ENCODE data around the gene ABTB2. TPM values are rescaled to one million over a fixed set of nuclear protein-coding genes. Genes with fewer than 3 reads are reported as not detected.

The ABTB2 gene
- total and polyA plus RNA-seq, 9 of the 15 experiments (the other 6 are each of a cell fraction or from before 2014, with no cell fraction given), result 0.03 to 0.18 (median 0.12) TPM; not detected in 2

GRCh38 chr11:34308049-34308912, 49.5 kb downstream of the ABTB2 start:
- Histone ChIP-seq H4K20me1 (replicated peaks; ENCODE audit: control insufficient read depth, insufficient read depth, low read length) (no peaks in the 10 kb centered on the region; the same call in 1 of the 2 replicates), H3K4me3 (no peak overlapping the region), H2AFZ (ENCODE audit: low read depth, low read length) (no peak overlapping the region), H3K27me3 (ENCODE audit: control insufficient read depth in 2 of 2, insufficient read depth in 2 of 2, low read length in 2 of 2) (peaks cover 21 to 43% of the 10 kb centered on the region in 2 experiments; a peak in 4 of 5 replicates), H3K9ac (ENCODE audit: insufficient read depth in 1 of 2, low read depth in 2 of 2, low read length in 2 of 2) (no peak overlapping the region), H3K9me3 (replicated peaks; ENCODE audit: control insufficient read depth, insufficient read depth, low read depth, low read length) (no peaks in the 10 kb centered on the region), H3K4me2 (ENCODE audit: insufficient read depth, low read length) (no peak overlapping the region), H3K9me1 (ENCODE audit: control insufficient read depth, insufficient read depth, low read length) (no peaks in the 10 kb centered on the region), H3K4me1 (replicated peaks in 1 of 2; ENCODE audit: control insufficient read depth in 2 of 2, insufficient read depth in 2 of 2, low read length in 2 of 2) (no peaks in the 10 kb centered on the region), H3K79me2 (ENCODE audit: control insufficient read depth, insufficient read depth, low read length) (no peaks in the 10 kb centered on the region), H3K27ac (ENCODE audit: extremely low read depth, low read depth, low read length) (no peak overlapping the region), H3K36me3 (ENCODE audit: control insufficient read depth, insufficient read depth, low read length) (no peaks in the 10 kb centered on the region)
- BruUV-seq (replicated peaks), result no TSS peak
- CTCF ChIA-PET (ENCODE audit: low intra/inter-chr PET ratio), result no interaction called here
- POLR2A ChIA-PET, result interaction anchor here (0.6 to 1.0 kb wide), 2 partner anchors 65 to 115 kb away, joined by 3 read pairs; no protein-coding TSS in a partner anchor
- in situ Hi-C loops (cut with MboI) (no loop called here), intact Hi-C loops (cut with micrococcal nuclease) (no loop called here)
- FAIRE-seq (no peak), ATAC-seq (no peak), DNase-seq (ENCODE audit: extremely low read depth in 1 of 4, low spot score in 3 of 4) (no peak)
- WGBS (ENCODE audit: insufficient coverage, low coverage, missing lambda C conversion rate), result under 1% methylated on average over 7 of the region's 7 CpGs
- no peak for TF ChIP-seq POLR2H (tag; IDR thresholded peaks at IDR 0.05; ENCODE audit: low read depth)
- TF ChIP-seq ZNF583 (CRISPR knock-in tag; IDR thresholded peaks at IDR 0.05), result no peak
- no peak for TF ChIP-seq E4F1 (CRISPR knock-in tag; IDR thresholded peaks at IDR 0.05; ENCODE audit: borderline replicate concordance)
- TF ChIP-seq ZNF407 (IDR thresholded peaks at IDR 0.05; ENCODE audit: low read depth), result no peak
- no peak for TF ChIP-seq TRIM25 (IDR thresholded peaks at IDR 0.05; ENCODE audit: borderline replicate concordance)
- TF ChIP-seq DNMT1 (IDR thresholded peaks at IDR 0.05), result no peak
- no peak for TF ChIP-seq ATF1 (CRISPR knock-in tag; IDR thresholded peaks at IDR 0.05)
- no peak for TF ChIP-seq ATF1 (tag; IDR thresholded peaks at IDR 0.05)
- no peak for TF ChIP-seq NUFIP1 (IDR thresholded peaks at IDR 0.05; ENCODE audit: partially characterized antibody)

Measured in K562 (cell line).